ENCODE measurements around the gene BLTP2. TPM values are rescaled to one million over a fixed set of nuclear protein-coding genes. Genes with fewer than 3 reads are reported as not detected.

The BLTP2 gene
- total and polyA plus RNA-seq, 10 of the 15 experiments (the other 5 are each of a cell fraction or from before 2014, with no cell fraction given) = 14.2 to 151 (median 78.1) TPM

DNA sequence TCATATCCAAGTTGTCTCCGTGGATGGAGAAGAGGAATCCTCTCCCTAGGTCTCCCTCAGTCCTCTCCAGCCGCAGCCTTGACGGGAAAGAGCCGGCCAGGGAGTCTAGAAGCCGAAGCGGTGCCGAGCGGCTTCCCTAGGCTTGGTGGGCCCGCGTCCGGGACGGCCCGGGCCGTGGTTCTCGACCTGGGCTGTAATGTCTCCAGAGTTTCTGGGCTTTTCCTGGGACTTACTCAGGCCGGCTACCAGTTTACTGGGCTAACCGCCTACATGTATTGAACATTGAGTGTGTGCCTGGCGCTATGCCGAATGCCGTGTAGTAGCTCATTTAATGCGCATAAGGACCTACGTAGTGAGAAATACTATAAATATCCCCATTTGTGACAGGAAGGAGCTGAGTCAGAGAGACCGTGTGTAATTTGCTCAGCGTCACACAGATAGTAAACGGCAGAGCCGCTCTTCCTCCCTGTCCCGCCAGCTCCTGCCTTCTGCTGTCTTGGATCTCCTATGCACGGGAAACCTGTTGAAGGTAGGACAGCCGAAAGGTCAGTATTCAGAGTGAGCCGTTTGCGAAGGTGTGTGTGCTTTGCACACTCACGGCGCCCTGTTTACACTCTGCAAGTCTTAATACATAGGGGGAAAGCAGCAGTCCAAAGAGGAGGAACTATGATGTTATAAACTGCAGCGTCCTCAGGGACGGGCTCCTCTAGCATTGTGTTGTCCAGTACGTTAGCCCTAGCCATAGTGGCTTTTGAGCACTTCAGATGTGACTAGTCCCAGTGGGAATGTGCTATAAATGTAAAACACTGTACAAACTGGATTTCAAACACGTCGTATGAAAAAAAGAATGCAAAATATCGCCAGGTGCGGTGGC lies 45.4 kb downstream of the BLTP2 start (continued):
- TF ChIP-seq, protein P1, sequence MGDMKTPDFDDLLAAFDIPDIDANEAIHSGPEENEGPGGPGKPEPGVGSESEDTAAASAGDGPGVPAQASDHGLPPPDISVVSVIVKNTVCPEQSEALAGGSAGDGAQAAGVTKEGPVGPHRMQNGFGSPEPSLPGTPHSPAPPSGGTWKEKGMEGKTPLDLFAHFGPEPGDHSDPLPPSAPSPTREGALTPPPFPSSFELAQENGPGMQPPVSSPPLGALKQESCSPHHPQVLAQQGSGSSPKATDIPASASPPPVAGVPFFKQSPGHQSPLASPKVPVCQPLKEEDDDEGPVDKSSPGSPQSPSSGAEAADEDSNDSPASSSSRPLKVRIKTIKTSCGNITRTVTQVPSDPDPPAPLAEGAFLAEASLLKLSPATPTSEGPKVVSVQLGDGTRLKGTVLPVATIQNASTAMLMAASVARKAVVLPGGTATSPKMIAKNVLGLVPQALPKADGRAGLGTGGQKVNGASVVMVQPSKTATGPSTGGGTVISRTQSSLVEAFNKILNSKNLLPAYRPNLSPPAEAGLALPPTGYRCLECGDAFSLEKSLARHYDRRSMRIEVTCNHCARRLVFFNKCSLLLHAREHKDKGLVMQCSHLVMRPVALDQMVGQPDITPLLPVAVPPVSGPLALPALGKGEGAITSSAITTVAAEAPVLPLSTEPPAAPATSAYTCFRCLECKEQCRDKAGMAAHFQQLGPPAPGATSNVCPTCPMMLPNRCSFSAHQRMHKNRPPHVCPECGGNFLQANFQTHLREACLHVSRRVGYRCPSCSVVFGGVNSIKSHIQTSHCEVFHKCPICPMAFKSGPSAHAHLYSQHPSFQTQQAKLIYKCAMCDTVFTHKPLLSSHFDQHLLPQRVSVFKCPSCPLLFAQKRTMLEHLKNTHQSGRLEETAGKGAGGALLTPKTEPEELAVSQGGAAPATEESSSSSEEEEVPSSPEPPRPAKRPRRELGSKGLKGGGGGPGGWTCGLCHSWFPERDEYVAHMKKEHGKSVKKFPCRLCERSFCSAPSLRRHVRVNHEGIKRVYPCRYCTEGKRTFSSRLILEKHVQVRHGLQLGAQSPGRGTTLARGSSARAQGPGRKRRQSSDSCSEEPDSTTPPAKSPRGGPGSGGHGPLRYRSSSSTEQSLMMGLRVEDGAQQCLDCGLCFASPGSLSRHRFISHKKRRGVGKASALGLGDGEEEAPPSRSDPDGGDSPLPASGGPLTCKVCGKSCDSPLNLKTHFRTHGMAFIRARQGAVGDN (IDR thresholded peaks at IDR 0.05) = no peak
- TF ChIP-seq RAD51 (IDR thresholded peaks at IDR 0.05) = no peak
- no peak for TF ChIP-seq NFYB (IDR thresholded peaks at IDR 0.05; ENCODE audit: insufficient read depth, low read depth, low read length)
- TF ChIP-seq RCOR1 (conservative IDR thresholded peaks at IDR 0.05; ENCODE audit: low read depth, low read length) = no peak
- no peak for TF ChIP-seq JUND (IDR thresholded peaks at IDR 0.05; ENCODE audit: low read depth, low read length)
- no peak for TF ChIP-seq ZNF24 (IDR thresholded peaks at IDR 0.05)
- TF ChIP-seq SMARCA5 (IDR thresholded peaks at IDR 0.05) = peak; percentile 51; the same call in 1 of the 2 replicates
- no peak for TF ChIP-seq PAX5 (IDR thresholded peaks at IDR 0.05; ENCODE audit: borderline replicate concordance, low read depth, low read length)
- TF ChIP-seq ZBED1 (IDR thresholded peaks at IDR 0.05; ENCODE audit: borderline replicate concordance) = no peak
- TF ChIP-seq YBX1 (IDR thresholded peaks at IDR 0.05) = no peak
- no peak for TF ChIP-seq TBL1XR1 (IDR thresholded peaks at IDR 0.05; ENCODE audit: low read depth, low read length)
- TF ChIP-seq ATF3 (IDR thresholded peaks at IDR 0.05; ENCODE audit: borderline replicate concordance, extremely low read depth, low read depth, low read length) = no peak
- TF ChIP-seq POLR2AphosphoS2 (IDR thresholded peaks at IDR 0.05; ENCODE audit: low read depth, low read length) = no peak
- TF ChIP-seq MXI1 (IDR thresholded peaks at IDR 0.05; ENCODE audit: low read depth, low read length) = no peak
- no peak for TF ChIP-seq BCLAF1 (IDR thresholded peaks at IDR 0.05)
- no peak; the same call in 1 of the 2 replicates for TF ChIP-seq POLR2AphosphoS5 (IDR thresholded peaks at IDR 0.05; ENCODE audit: low read length)
- no peak for TF ChIP-seq DPF2 (IDR thresholded peaks at IDR 0.05)
- TF ChIP-seq, protein P2, sequence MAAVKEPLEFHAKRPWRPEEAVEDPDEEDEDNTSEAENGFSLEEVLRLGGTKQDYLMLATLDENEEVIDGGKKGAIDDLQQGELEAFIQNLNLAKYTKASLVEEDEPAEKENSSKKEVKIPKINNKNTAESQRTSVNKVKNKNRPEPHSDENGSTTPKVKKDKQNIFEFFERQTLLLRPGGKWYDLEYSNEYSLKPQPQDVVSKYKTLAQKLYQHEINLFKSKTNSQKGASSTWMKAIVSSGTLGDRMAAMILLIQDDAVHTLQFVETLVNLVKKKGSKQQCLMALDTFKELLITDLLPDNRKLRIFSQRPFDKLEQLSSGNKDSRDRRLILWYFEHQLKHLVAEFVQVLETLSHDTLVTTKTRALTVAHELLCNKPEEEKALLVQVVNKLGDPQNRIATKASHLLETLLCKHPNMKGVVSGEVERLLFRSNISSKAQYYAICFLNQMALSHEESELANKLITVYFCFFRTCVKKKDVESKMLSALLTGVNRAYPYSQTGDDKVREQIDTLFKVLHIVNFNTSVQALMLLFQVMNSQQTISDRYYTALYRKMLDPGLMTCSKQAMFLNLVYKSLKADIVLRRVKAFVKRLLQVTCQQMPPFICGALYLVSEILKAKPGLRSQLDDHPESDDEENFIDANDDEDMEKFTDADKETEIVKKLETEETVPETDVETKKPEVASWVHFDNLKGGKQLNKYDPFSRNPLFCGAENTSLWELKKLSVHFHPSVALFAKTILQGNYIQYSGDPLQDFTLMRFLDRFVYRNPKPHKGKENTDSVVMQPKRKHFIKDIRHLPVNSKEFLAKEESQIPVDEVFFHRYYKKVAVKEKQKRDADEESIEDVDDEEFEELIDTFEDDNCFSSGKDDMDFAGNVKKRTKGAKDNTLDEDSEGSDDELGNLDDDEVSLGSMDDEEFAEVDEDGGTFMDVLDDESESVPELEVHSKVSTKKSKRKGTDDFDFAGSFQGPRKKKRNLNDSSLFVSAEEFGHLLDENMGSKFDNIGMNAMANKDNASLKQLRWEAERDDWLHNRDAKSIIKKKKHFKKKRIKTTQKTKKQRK (IDR thresholded peaks at IDR 0.05; ENCODE audit: low read depth, low read length) = no peak
- no peak for TF ChIP-seq RB1 (IDR thresholded peaks at IDR 0.05; ENCODE audit: borderline replicate concordance)
- TF ChIP-seq SREBF2 (IDR thresholded peaks at IDR 0.05; ENCODE audit: low read length) = no peak
